HepG2 (cell line): ENCODE data around the gene TERB2. TPM values are rescaled to one million over a fixed set of nuclear protein-coding genes. Genes with fewer than 3 reads are reported as not detected.

Source experiments
- AKAP8 ChIP-seq: sonication (generic); formaldehyde crosslinking; IDR thresholded peaks from 2 replicates; pipeline ENCODE4 v1.5.1; 2020; ENCODE audit warnings: mild to moderate bottlenecking, missing genetic modification reagents
- CHD4 ChIP-seq: fragments of 200-600 bp; sonication (generic); IDR thresholded peaks from 2 replicates; pipeline ENCODE4 v1.7.0; 2017; ENCODE audit warnings: mild to moderate bottlenecking, low read length, borderline replicate concordance
- GZF1 ChIP-seq: sonication (generic); formaldehyde crosslinking; IDR thresholded peaks from 2 replicates; pipeline ENCODE4 v1.5.1; 2020; ENCODE audit warnings: mild to moderate bottlenecking, missing genetic modification reagents
- KDM4B ChIP-seq: sonication (generic); formaldehyde crosslinking; IDR thresholded peaks from 2 replicates; pipeline ENCODE4 v1.4.0; 2020; ENCODE audit warnings: missing genetic modification reagents
- STAT5B ChIP-seq: sonication (generic); formaldehyde crosslinking; IDR thresholded peaks from 2 replicates; pipeline ENCODE4 v1.4.0; 2020; ENCODE audit warnings: missing genetic modification reagents
- TEF ChIP-seq: sonication (generic); formaldehyde crosslinking; IDR thresholded peaks from 2 replicates; pipeline ENCODE4 v1.5.0; 2020; ENCODE audit warnings: missing genetic modification reagents
- TGIF2 ChIP-seq: IDR thresholded peaks from 2 replicates; pipeline ENCODE4 v1.6.1; 2016; ENCODE audit warnings: control low read depth, missing compliant biosample characterization
- TRIM24 ChIP-seq: sonication (generic); formaldehyde crosslinking; IDR thresholded peaks from 2 replicates; pipeline ENCODE4 v1.8.0; 2022; ENCODE audit warnings: mild to moderate bottlenecking, missing genetic modification reagents
- U2AF1 ChIP-seq: fragments of 200-400 bp; formaldehyde crosslinking; optimal IDR thresholded peaks from 2 replicates; pipeline ENCODE3; 2017; ENCODE audit warnings: mild to moderate bottlenecking, low read depth, low read length
- ZNF629 ChIP-seq: sonication (generic); formaldehyde crosslinking; conservative IDR thresholded peaks from 2 replicates; pipeline ENCODE4 v1.5.0; 2020; ENCODE audit warnings: missing genetic modification reagents
- ZNF674 ChIP-seq: sonication (generic); formaldehyde crosslinking; IDR thresholded peaks from 2 replicates; pipeline ENCODE4 v1.5.0; 2020; ENCODE audit warnings: low read depth, mild to moderate bottlenecking, missing genetic modification reagents
- ZNF691 ChIP-seq: sonication (generic); formaldehyde crosslinking; IDR thresholded peaks from 2 replicates; pipeline ENCODE4 v1.4.0; 2020; ENCODE audit warnings: missing genetic modification reagents, low read depth, mild to moderate bottlenecking, borderline replicate concordance
- ZNF839 ChIP-seq: sonication (generic); formaldehyde crosslinking; IDR thresholded peaks from 2 replicates; pipeline ENCODE4 v1.4.0; 2020; ENCODE audit warnings: missing genetic modification reagents, mild to moderate bottlenecking, borderline replicate concordance
- ZSCAN30 ChIP-seq: sonication (generic); formaldehyde crosslinking; IDR thresholded peaks from 2 replicates; pipeline ENCODE4 v1.5.0; 2020; ENCODE audit warnings: mild to moderate bottlenecking, missing genetic modification reagents
- polyA plus RNA-seq, 8 experiments: library from polyadenylated mRNA; depleted of rRNA in 3 of 8; stranded (reverse) in 7 of 8; unstranded in 1 of 8; fragments of >200 nt; fragmentation: Illumina TruSeq in 4 of 8; extraction: Trizol in 4 of 8; gene quantifications; 2 replicates each; pipeline versions ENCODE4 v1.2.1 to v1.2.3, GENCODE V29; 2011 to 2016; ENCODE audit warnings: low read depth in 4 of 8, missing spikeins in 1 of 8, mixed read lengths in 1 of 8; ENCODE audit not compliant: insufficient read depth in 1 of 8
- total RNA-seq, 5 experiments: library from RNA; depleted of rRNA; stranded (reverse); fragments of >200 nt; fragmentation: Illumina TruSeq; extraction: Trizol; gene quantifications; 2 replicates each; pipeline ENCODE4 v1.2.3, GENCODE V29; 2016; ENCODE audit warnings: low read depth in 1 of 5
- TF ChIP-seq, protein P1 (sequence below): IDR thresholded peaks from 2 replicates; pipeline ENCODE4 v1.6.1; 2012; ENCODE audit warnings: inconsistent platforms
- TF ChIP-seq, protein P2 (sequence below): sonication (generic); formaldehyde crosslinking; IDR thresholded peaks from 2 replicates; pipeline ENCODE4 v1.4.0; 2020; ENCODE audit warnings: missing genetic modification reagents
- TF ChIP-seq, protein P3 (sequence below): sonication (generic); formaldehyde crosslinking; IDR thresholded peaks from 2 replicates; pipeline ENCODE4 v1.8.0; 2022; ENCODE audit warnings: missing genetic modification reagents, mild to moderate bottlenecking, moderate library complexity, borderline replicate concordance
- TF ChIP-seq, protein P4 (sequence below): IDR thresholded peaks from 2 replicates; pipeline ENCODE4 v1.6.1; 2016; ENCODE audit warnings: missing genetic modification reagents, missing compliant biosample characterization
- TF ChIP-seq, protein P5 (sequence below): sonication (generic); formaldehyde crosslinking; IDR thresholded peaks from 2 replicates; pipeline ENCODE4 v1.5.0; 2020; ENCODE audit warnings: mild to moderate bottlenecking, low read depth, missing genetic modification reagents, borderline replicate concordance

TERB2 gene
- total and polyA plus RNA-seq, 2 of the 13 experiments (the other 11 are each of a cell fraction or from before 2014, with no cell fraction given), result not detected

- TF ChIP-seq, protein P1, sequence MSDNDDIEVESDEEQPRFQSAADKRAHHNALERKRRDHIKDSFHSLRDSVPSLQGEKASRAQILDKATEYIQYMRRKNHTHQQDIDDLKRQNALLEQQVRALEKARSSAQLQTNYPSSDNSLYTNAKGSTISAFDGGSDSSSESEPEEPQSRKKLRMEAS, result peak; percentile 85
- TF ChIP-seq ZNF629 (CRISPR knock-in tag) (no peak), GZF1 (CRISPR knock-in tag) (peak; percentile 52; the same call in 1 of the 2 replicates), TGIF2 (CRISPR knock-in tag) (no peak), TEF (CRISPR knock-in tag) (no peak), CHD4 (no peak), ZNF839 (CRISPR knock-in tag) (no peak), ZNF691 (peak; percentile 95), ZNF674 (CRISPR knock-in tag) (no peak), KDM4B (peak; percentile 76; the same call in 1 of the 2 replicates), AKAP8 (CRISPR knock-in tag) (peak; percentile 46; the same call in 1 of the 2 replicates), STAT5B (CRISPR knock-in tag) (no peak), U2AF1 (no peak), TRIM24 (CRISPR knock-in tag) (no peak), ZSCAN30 (CRISPR knock-in tag) (no peak)
- TF ChIP-seq, protein P2, sequence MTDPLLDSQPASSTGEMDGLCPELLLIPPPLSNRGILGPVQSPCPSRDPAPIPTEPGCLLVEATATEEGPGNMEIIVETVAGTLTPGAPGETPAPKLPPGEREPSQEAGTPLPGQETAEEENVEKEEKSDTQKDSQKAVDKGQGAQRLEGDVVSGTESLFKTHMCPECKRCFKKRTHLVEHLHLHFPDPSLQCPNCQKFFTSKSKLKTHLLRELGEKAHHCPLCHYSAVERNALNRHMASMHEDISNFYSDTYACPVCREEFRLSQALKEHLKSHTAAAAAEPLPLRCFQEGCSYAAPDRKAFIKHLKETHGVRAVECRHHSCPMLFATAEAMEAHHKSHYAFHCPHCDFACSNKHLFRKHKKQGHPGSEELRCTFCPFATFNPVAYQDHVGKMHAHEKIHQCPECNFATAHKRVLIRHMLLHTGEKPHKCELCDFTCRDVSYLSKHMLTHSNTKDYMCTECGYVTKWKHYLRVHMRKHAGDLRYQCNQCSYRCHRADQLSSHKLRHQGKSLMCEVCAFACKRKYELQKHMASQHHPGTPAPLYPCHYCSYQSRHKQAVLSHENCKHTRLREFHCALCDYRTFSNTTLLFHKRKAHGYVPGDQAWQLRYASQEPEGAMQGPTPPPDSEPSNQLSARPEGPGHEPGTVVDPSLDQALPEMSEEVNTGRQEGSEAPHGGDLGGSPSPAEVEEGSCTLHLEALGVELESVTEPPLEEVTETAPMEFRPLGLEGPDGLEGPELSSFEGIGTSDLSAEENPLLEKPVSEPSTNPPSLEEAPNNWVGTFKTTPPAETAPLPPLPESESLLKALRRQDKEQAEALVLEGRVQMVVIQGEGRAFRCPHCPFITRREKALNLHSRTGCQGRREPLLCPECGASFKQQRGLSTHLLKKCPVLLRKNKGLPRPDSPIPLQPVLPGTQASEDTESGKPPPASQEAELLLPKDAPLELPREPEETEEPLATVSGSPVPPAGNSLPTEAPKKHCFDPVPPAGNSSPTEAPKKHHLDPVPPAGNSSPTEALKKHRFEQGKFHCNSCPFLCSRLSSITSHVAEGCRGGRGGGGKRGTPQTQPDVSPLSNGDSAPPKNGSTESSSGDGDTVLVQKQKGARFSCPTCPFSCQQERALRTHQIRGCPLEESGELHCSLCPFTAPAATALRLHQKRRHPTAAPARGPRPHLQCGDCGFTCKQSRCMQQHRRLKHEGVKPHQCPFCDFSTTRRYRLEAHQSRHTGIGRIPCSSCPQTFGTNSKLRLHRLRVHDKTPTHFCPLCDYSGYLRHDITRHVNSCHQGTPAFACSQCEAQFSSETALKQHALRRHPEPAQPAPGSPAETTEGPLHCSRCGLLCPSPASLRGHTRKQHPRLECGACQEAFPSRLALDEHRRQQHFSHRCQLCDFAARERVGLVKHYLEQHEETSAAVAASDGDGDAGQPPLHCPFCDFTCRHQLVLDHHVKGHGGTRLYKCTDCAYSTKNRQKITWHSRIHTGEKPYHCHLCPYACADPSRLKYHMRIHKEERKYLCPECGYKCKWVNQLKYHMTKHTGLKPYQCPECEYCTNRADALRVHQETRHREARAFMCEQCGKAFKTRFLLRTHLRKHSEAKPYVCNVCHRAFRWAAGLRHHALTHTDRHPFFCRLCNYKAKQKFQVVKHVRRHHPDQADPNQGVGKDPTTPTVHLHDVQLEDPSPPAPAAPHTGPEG (CRISPR knock-in tag), result no peak
- TF ChIP-seq, protein P3, sequence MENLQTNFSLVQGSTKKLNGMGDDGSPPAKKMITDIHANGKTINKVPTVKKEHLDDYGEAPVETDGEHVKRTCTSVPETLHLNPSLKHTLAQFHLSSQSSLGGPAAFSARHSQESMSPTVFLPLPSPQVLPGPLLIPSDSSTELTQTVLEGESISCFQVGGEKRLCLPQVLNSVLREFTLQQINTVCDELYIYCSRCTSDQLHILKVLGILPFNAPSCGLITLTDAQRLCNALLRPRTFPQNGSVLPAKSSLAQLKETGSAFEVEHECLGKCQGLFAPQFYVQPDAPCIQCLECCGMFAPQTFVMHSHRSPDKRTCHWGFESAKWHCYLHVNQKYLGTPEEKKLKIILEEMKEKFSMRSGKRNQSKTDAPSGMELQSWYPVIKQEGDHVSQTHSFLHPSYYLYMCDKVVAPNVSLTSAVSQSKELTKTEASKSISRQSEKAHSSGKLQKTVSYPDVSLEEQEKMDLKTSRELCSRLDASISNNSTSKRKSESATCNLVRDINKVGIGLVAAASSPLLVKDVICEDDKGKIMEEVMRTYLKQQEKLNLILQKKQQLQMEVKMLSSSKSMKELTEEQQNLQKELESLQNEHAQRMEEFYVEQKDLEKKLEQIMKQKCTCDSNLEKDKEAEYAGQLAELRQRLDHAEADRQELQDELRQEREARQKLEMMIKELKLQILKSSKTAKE (CRISPR knock-in tag), result no peak
- TF ChIP-seq, protein P4, sequence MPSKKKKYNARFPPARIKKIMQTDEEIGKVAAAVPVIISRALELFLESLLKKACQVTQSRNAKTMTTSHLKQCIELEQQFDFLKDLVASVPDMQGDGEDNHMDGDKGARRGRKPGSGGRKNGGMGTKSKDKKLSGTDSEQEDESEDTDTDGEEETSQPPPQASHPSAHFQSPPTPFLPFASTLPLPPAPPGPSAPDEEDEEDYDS (CRISPR knock-in tag), result peak; percentile 95
- TF ChIP-seq, protein P5, sequence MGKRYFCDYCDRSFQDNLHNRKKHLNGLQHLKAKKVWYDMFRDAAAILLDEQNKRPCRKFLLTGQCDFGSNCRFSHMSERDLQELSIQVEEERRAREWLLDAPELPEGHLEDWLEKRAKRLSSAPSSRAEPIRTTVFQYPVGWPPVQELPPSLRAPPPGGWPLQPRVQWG (CRISPR knock-in tag), result no peak
Measured at GRCh38 chr15:45022871-45023658, 66.6 kb downstream of the TERB2 start, which contains the start of gene SORD (continued).
